Cardiac muscle cell (in vitro differentiated cells and primary cell): ENCODE data around the gene NBEAL2. TPM values are rescaled to one million over a fixed set of nuclear protein-coding genes. Genes with fewer than 3 reads are reported as not detected.

Experiments
- DNase-seq, 2 donors: peaks; one replicate each; pipeline versions ENCODE4 v3.0.0 to v3.0.0-alpha.2; 2010 to 2017; ENCODE audit warnings: low read depth in 1 of 2, low spot score in 1 of 2
- H3K27ac ChIP-seq: fragments of 200-600 bp; sonication (generic); 2 replicates; pipeline ENCODE4 v1.5.1; 2016
- H3K27me3 ChIP-seq: fragments of 200-600 bp; sonication (generic); 2 replicates; pipeline ENCODE4 v1.6.0; 2016; ENCODE audit warnings: control low read depth
- H3K36me3 ChIP-seq: fragments of 200-600 bp; sonication (generic); 2 replicates; pipeline ENCODE4 v1.5.1; 2016; ENCODE audit warnings: control low read depth
- H3K4me1 ChIP-seq: fragments of 200-600 bp; sonication (generic); 2 replicates; pipeline ENCODE4 v1.8.1; 2017; ENCODE audit warnings: low read depth, mild to moderate bottlenecking, mixed run types
- H3K4me3 ChIP-seq: fragments of 200-600 bp; sonication (generic); 2 replicates; pipeline ENCODE4 v1.5.1; 2016; ENCODE audit warnings: mild to moderate bottlenecking
- H3K9me3 ChIP-seq: fragments of 200-600 bp; sonication (generic); 2 replicates; pipeline ENCODE4 v1.5.1; 2017; ENCODE audit warnings: low read depth, mild to moderate bottlenecking, control low read depth
- polyA plus RNA-seq: library from polyadenylated mRNA; unstranded; fragments of >200 nt; fragmentation: Nextera tagmentation; extraction: Ambion mirVana; gene quantifications from 2 replicates; pipeline ENCODE4 v1.2.1, GENCODE V29; 2016
- total RNA-seq: library from RNA; depleted of rRNA; stranded (reverse); fragments of >200 nt; gene quantifications from 2 replicates; pipeline ENCODE4 v1.2.3, GENCODE V29; 2016
- TF ChIP-seq, protein P1 (sequence below): IDR thresholded peaks from 2 replicates; pipeline ENCODE4 v1.5.1; 2012; ENCODE audit warnings: low read depth, mild to moderate bottlenecking, low read length

The NBEAL2 gene
- total and polyA plus RNA-seq, 2 experiments from 2014 or later = 8.3 to 10.6 TPM

- no peak overlapping the region for H3K27ac ChIP-seq
- peaks cover 14% of the 10 kb centered on the region for H3K36me3 ChIP-seq
- H3K4me1 ChIP-seq = no peaks in the 10 kb centered on the region
- TF ChIP-seq, protein P1, sequence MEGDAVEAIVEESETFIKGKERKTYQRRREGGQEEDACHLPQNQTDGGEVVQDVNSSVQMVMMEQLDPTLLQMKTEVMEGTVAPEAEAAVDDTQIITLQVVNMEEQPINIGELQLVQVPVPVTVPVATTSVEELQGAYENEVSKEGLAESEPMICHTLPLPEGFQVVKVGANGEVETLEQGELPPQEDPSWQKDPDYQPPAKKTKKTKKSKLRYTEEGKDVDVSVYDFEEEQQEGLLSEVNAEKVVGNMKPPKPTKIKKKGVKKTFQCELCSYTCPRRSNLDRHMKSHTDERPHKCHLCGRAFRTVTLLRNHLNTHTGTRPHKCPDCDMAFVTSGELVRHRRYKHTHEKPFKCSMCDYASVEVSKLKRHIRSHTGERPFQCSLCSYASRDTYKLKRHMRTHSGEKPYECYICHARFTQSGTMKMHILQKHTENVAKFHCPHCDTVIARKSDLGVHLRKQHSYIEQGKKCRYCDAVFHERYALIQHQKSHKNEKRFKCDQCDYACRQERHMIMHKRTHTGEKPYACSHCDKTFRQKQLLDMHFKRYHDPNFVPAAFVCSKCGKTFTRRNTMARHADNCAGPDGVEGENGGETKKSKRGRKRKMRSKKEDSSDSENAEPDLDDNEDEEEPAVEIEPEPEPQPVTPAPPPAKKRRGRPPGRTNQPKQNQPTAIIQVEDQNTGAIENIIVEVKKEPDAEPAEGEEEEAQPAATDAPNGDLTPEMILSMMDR = no peak
- no peaks in the 10 kb centered on the region for H3K9me3 ChIP-seq
- H3K27me3 ChIP-seq = no peaks in the 10 kb centered on the region
- no peak overlapping the region for H3K4me3 ChIP-seq
- DNase-seq = no peak
Measured at GRCh38 chr3:47014036-47014435, 34.6 kb downstream of the NBEAL2 start.

- no peak overlapping the region for H3K4me3 ChIP-seq
- peaks cover 25% of the 10 kb centered on the region for H3K36me3 ChIP-seq
- TF ChIP-seq, protein P1 = no peak
Measured at GRCh38 chr3:47015151-47015550, 35.7 kb downstream of the NBEAL2 start.

GRCh38 chr3:47016086-47016933 lies 36.8 kb downstream of the NBEAL2 start:
- no peaks in the 10 kb centered on the region for H3K27me3 ChIP-seq
- H3K9me3 ChIP-seq = no peaks in the 10 kb centered on the region
- DNase-seq = no peak
- no peak overlapping the region for H3K27ac ChIP-seq
- H3K4me1 ChIP-seq = no peaks in the 10 kb centered on the region
- no peak overlapping the region for H3K4me3 ChIP-seq
- TF ChIP-seq, protein P1 = no peak
- H3K36me3 ChIP-seq = peaks cover 29% of the 10 kb centered on the region

More at GRCh38 chr3:47015151-47015550, 35.7 kb downstream of the NBEAL2 start:
- H3K9me3 ChIP-seq = no peaks in the 10 kb centered on the region
- H3K4me1 ChIP-seq = no peaks in the 10 kb centered on the region
- H3K27ac ChIP-seq = no peak overlapping the region
- no peak for DNase-seq
- H3K27me3 ChIP-seq = no peaks in the 10 kb centered on the region

GRCh38 chr3:47016934-47017435 lies 37.5 kb downstream of the NBEAL2 start:
- Histone ChIP-seq H3K4me3 (no peak overlapping the region), H3K27ac (no peak overlapping the region), H3K27me3 (no peaks in the 10 kb centered on the region), H3K9me3 (no peaks in the 10 kb centered on the region), H3K4me1 (no peaks in the 10 kb centered on the region), H3K36me3 (peaks cover 29% of the 10 kb centered on the region)
- DNase-seq = peak in 1 of 2 donors; percentile 80
- TF ChIP-seq, protein P1 = no peak

- TF ChIP-seq, protein P1 = no peak
- Histone ChIP-seq H3K27me3 (no peaks in the 10 kb centered on the region), H3K4me3 (no peak overlapping the region), H3K9me3 (no peaks in the 10 kb centered on the region), H3K4me1 (peaks cover 3% of the 10 kb centered on the region), H3K27ac (no peak overlapping the region), H3K36me3 (peaks cover 29% of the 10 kb centered on the region)
- DNase-seq = peak in 1 of 2 donors; percentile 19
Measured at GRCh38 chr3:47017504-47018268, 38.2 kb downstream of the NBEAL2 start.
